Sigmoid colon (tissue), 7 donors: ENCODE measurements around the gene NR6A1. TPM values are rescaled to one million over a fixed set of nuclear protein-coding genes. Genes with fewer than 3 reads are reported as not detected.

ENCODE experiments used
- DNase-seq: peaks from one replicate; pipeline ENCODE4 v3.0.0-alpha.2; 2019
- H3K27ac ChIP-seq, 4 donors: fragments of 200-600 bp; sonication (generic); one replicate each; pipeline ENCODE4 v1.5.1; 2016 to 2019; ENCODE audit warnings: mild to moderate bottlenecking in 1 of 4
- H3K27me3 ChIP-seq, 3 donors: fragments of 200-600 bp; sonication (generic); one replicate each; pipeline ENCODE4 v1.5.1; 2019; ENCODE audit warnings: mild to moderate bottlenecking in 1 of 3
- H3K36me3 ChIP-seq, 4 donors: fragments of 200-600 bp; sonication (generic); one replicate each; pipeline ENCODE4 v1.5.1; 2016 to 2019
- H3K4me1 ChIP-seq, 4 donors: fragments of 200-600 bp; sonication (generic); one replicate each; pipeline ENCODE4 v1.5.1; 2017 to 2019
- H3K4me3 ChIP-seq, 4 donors: fragments of 200-600 bp; sonication (generic); one replicate each; pipeline ENCODE4 v1.5.1; 2017 to 2019; ENCODE audit warnings: mild to moderate bottlenecking in 2 of 4, moderate library complexity in 1 of 4
- H3K9me3 ChIP-seq, 4 donors: fragments of 200-600 bp in 3 of 4; sonication (generic) in 3 of 4; one replicate each; pipeline versions ENCODE4 v1.5.1 to v1.6.1; 2013 to 2019
- EP300 ChIP-seq, 4 donors: sonication (generic); formaldehyde crosslinking; IDR thresholded peaks; one replicate each; pipeline ENCODE4 v1.6.1; 2017; ENCODE audit warnings: antibody characterized with exemption in 4 of 4
- POLR2A ChIP-seq, 2 donors: fragments of 450-650 bp; IDR thresholded peaks; one replicate each; pipeline ENCODE4 v1.6.1; 2016; ENCODE audit warnings: antibody characterized with exemption in 2 of 2, mild to moderate bottlenecking in 2 of 2, moderate library complexity in 2 of 2
- POLR2AphosphoS5 ChIP-seq, 4 donors: sonication (generic); formaldehyde crosslinking; IDR thresholded peaks; one replicate each; pipeline ENCODE4 v1.6.1; 2017; ENCODE audit warnings: antibody characterized with exemption in 4 of 4
- WGBS, 2 donors: extraction: QIAGEN DNeasy Blood & Tissue Kit; methylation state at CpG; one replicate each; pipeline ENCODE4 v1.1.7; 2013; 5-methylcytosine and 5-hydroxymethylcytosine counted together
- intact Hi-C: fragments of 100-400 bp; cut with DNase I; formaldehyde crosslinking; loops from one replicate; pipeline ENCODE4 v1.15.1; 2023
- polyA plus RNA-seq, 3 donors: library from polyadenylated mRNA; stranded (reverse); fragments of 200-250 nt; gene quantifications; one replicate each; pipeline ENCODE4 v1.2.3, GENCODE V29; 2013
- total RNA-seq, 4 donors: library from RNA; depleted of rRNA; stranded (reverse); fragments of >200 nt; gene quantifications; one replicate each; pipeline ENCODE4 v1.1.0, GENCODE V29; 2016
- TF ChIP-seq, protein P1 (sequence below), 4 experiments: fragments of 450-650 bp in 3 of 4; fragments of 200-600 bp in 1 of 4; IDR thresholded peaks; one replicate each; pipeline ENCODE4 v1.5.1; 2016 to 2019; ENCODE audit warnings: antibody characterized with exemption in 4 of 4, mild to moderate bottlenecking in 3 of 4, moderate library complexity in 2 of 4
- donor health status: healthy with polysubstance abuse.
- donor health status: Bipolar disorder and iron deficiency.
- donor health status: healthy.

NR6A1 gene
- total and polyA plus RNA-seq, 7 donors, result 0.60 to 3.0 (median 1.8) TPM

DNA sequence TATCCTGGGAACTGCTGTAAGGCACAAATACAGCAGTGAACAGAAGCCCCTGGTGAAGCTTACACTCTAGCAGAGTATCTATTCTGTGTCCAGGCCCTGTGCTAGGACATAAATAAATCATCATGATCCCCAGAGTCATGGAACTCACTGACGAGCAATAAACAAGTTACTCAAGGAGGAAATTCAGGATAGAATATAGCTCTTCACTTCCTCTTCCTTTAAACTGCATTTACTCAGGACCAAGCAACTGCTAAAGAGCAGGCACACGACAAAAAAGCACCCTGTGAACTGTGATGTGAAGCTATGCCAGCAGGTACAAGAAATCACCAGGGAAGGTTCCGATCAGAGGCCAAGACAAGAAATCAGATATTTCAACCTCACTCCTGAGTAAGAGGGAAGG, 216.1 kb downstream of the NR6A1 start:
- WGBS, 2 donors, result 20 to 52% methylated on average over 3 of the region's 3 CpGs
- intact Hi-C loops, result no loop called here

DNA sequence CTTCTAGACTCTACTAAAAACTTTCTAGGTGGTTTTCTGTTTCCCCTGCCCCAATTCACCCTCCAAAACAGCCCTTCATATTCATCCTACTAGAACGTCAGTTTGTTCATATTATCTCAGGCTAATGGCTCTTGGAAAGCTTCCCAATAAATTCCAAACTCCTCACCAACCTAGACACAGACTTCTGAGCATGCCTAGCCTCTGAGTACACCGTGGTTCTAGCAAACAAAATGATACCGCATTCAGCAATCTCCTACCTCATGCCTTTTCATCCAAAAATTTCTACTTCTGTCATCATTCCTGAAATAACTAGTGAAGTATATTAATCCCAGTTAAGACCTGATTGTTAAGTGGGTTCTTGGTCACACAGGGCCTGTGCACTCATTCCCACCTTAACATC, 217.4 kb downstream of the NR6A1 start:
- DNase-seq, result no peak
- Histone ChIP-seq H3K4me1 (peaks cover 0 to 6% (median 0%) of the 10 kb centered on the region in 4 donors), H3K4me3 (no peak overlapping the region), H3K27ac (no peak overlapping the region), H3K36me3 (no peaks in the 10 kb centered on the region), H3K9me3 (no peaks in the 10 kb centered on the region), H3K27me3 (no peaks in the 10 kb centered on the region)
- TF ChIP-seq POLR2AphosphoS5 (IDR thresholded peaks at IDR 0.05), result no peak
- TF ChIP-seq POLR2A (IDR thresholded peaks at IDR 0.05), result no peak
- TF ChIP-seq, protein P1, sequence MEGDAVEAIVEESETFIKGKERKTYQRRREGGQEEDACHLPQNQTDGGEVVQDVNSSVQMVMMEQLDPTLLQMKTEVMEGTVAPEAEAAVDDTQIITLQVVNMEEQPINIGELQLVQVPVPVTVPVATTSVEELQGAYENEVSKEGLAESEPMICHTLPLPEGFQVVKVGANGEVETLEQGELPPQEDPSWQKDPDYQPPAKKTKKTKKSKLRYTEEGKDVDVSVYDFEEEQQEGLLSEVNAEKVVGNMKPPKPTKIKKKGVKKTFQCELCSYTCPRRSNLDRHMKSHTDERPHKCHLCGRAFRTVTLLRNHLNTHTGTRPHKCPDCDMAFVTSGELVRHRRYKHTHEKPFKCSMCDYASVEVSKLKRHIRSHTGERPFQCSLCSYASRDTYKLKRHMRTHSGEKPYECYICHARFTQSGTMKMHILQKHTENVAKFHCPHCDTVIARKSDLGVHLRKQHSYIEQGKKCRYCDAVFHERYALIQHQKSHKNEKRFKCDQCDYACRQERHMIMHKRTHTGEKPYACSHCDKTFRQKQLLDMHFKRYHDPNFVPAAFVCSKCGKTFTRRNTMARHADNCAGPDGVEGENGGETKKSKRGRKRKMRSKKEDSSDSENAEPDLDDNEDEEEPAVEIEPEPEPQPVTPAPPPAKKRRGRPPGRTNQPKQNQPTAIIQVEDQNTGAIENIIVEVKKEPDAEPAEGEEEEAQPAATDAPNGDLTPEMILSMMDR (IDR thresholded peaks at IDR 0.05), result no peak
- TF ChIP-seq EP300 (IDR thresholded peaks at IDR 0.05), result no peak
- intact Hi-C loops, result loop anchor here (5.0 kb wide), 1 partner anchor 159 kb away; no protein-coding TSS in a partner anchor
- WGBS, 2 donors, result 39 to 64% methylated on average over 3 of the region's 3 CpGs

More for the DNA sequence above, 216.1 kb downstream of the NR6A1 start:
- Histone ChIP-seq H3K27me3 (no peaks in the 10 kb centered on the region), H3K27ac (no peak overlapping the region), H3K36me3 (no peaks in the 10 kb centered on the region), H3K4me3 (no peak overlapping the region), H3K9me3 (no peaks in the 10 kb centered on the region), H3K4me1 (peaks cover 0 to 6% (median 0%) of the 10 kb centered on the region in 4 donors)
- TF ChIP-seq, protein P1 (IDR thresholded peaks at IDR 0.05), result no peak
- TF ChIP-seq POLR2AphosphoS5 (IDR thresholded peaks at IDR 0.05), result no peak
- no peak for TF ChIP-seq POLR2A (IDR thresholded peaks at IDR 0.05)
- no peak for TF ChIP-seq EP300 (IDR thresholded peaks at IDR 0.05)
- DNase-seq, result no peak

GRCh38 chr9:124552273-124552605, 218.9 kb downstream of the NR6A1 start:
- no peaks in the 10 kb centered on the region for H3K36me3 ChIP-seq
- H3K27me3 ChIP-seq, result no peaks in the 10 kb centered on the region
- no peaks in the 10 kb centered on the region for H3K9me3 ChIP-seq
- TF ChIP-seq, protein P1 (IDR thresholded peaks at IDR 0.05), result no peak
- TF ChIP-seq POLR2A (IDR thresholded peaks at IDR 0.05) (no peak), POLR2AphosphoS5 (IDR thresholded peaks at IDR 0.05) (no peak), EP300 (IDR thresholded peaks at IDR 0.05) (no peak)
- H3K4me3 ChIP-seq, result no peak overlapping the region
- WGBS, 2 donors, result 87 to 95% methylated on average over 2 of the region's 2 CpGs
- no peak overlapping the region for H3K27ac ChIP-seq
- intact Hi-C loops, result loop anchor here (5.0 kb wide), 1 partner anchor 160 kb away; no protein-coding TSS in a partner anchor
- DNase-seq, result no peak
- H3K4me1 ChIP-seq, result peaks cover 0 to 6% (median 0%) of the 10 kb centered on the region in 4 donors

- TF ChIP-seq POLR2A (IDR thresholded peaks at IDR 0.05), result no peak
- TF ChIP-seq EP300 (IDR thresholded peaks at IDR 0.05), result no peak
- TF ChIP-seq POLR2AphosphoS5 (IDR thresholded peaks at IDR 0.05), result no peak
- TF ChIP-seq, protein P1 (IDR thresholded peaks at IDR 0.05), result peak in 3 of 4 experiments; percentile 12 to 29 (median 26)
- no peaks in the 10 kb centered on the region for H3K27me3 ChIP-seq
Observed at GRCh38 chr9:124551472-124552272, 219.4 kb downstream of the NR6A1 start.

More at GRCh38 chr9:124551472-124552272, 219.4 kb downstream of the NR6A1 start:
- intact Hi-C loops, result loop anchor here (5.0 kb wide), 1 partner anchor 161 kb away; no protein-coding TSS in a partner anchor
- DNase-seq, result no peak
- WGBS, 2 donors, result 7 to 21% methylated on average over 4 of the region's 4 CpGs
- no peaks in the 10 kb centered on the region for H3K9me3 ChIP-seq
- no peaks in the 10 kb centered on the region for H3K36me3 ChIP-seq
- H3K4me3 ChIP-seq, result no peak overlapping the region
- peaks cover 0 to 6% (median 0%) of the 10 kb centered on the region in 4 donors for H3K4me1 ChIP-seq
- no peak overlapping the region for H3K27ac ChIP-seq
